CD8-positive, alpha-beta memory T cell (primary cell): Measurements from ENCODE around the gene ZNF101. TPM values are rescaled to one million over a fixed set of nuclear protein-coding genes. Genes with fewer than 3 reads are reported as not detected.
A peak's percentile ranks its signal among the peaks of the same experiment; 100 is the strongest.

Experiments used
- CTCF ChIA-PET: fragments of 350-600 bp; sonication (Branson Sonifier 250); formaldehyde crosslinking; loops from one replicate; lab custom pipeline; 2021; ENCODE audit warnings: antibody characterized with exemption; lab: Charles Lee
- POLR2A ChIA-PET: fragments of 350-600 bp; sonication (Branson Sonifier 250); formaldehyde crosslinking; loops from one replicate; lab custom pipeline; 2021; ENCODE audit warnings: antibody characterized with exemption; lab: Charles Lee
- DNase-seq, 5 donors: peaks; one replicate each; pipeline versions ENCODE4 v3.0.0 to v3.0.0-alpha.2; 2020 to 2022; ENCODE audit warnings: mixed read lengths in 1 of 5
- H3K27ac ChIP-seq: one replicate; pipeline ENCODE4 v1.7.0; 2013; ENCODE audit warnings: low read depth, mild to moderate bottlenecking, low read length, moderate library complexity
- H3K27me3 ChIP-seq: 2 replicates; pipeline ENCODE4 v1.7.0; 2013; ENCODE audit warnings: low read length, mild to moderate bottlenecking; ENCODE audit not compliant: insufficient read depth, poor library complexity, severe bottlenecking
- H3K36me3 ChIP-seq: 2 replicates; pipeline ENCODE4 v1.7.0; 2013; ENCODE audit warnings: mild to moderate bottlenecking, low read length, moderate library complexity; ENCODE audit not compliant: insufficient read depth
- H3K4me1 ChIP-seq: 2 replicates; pipeline ENCODE4 v1.7.0; 2013; ENCODE audit warnings: mild to moderate bottlenecking, low read length, moderate library complexity; ENCODE audit not compliant: insufficient read depth
- H3K4me3 ChIP-seq: 2 replicates; pipeline ENCODE4 v1.7.0; 2013; ENCODE audit warnings: mild to moderate bottlenecking, low read length
- H3K9me3 ChIP-seq: 2 replicates; pipeline ENCODE4 v1.7.0; 2013; ENCODE audit warnings: mild to moderate bottlenecking, low read length
- H3K27ac Mint-ChIP-seq, 8 donors: one replicate each; pipeline ENCODE4 v1.8.0; 2020 to 2021; ENCODE audit warnings: mixed read lengths in 8 of 8, mild to moderate bottlenecking in 6 of 8, inconsistent platforms in 3 of 8, moderate library complexity in 3 of 8
- H3K27me3 Mint-ChIP-seq, 2 donors: one replicate each; pipeline ENCODE4 v1.8.0; 2020 to 2021; ENCODE audit warnings: mixed read lengths in 2 of 2, mild to moderate bottlenecking in 1 of 2, moderate library complexity in 1 of 2
- H3K36me3 Mint-ChIP-seq, 3 donors: one replicate each; pipeline ENCODE4 v1.8.0; 2020 to 2021; ENCODE audit warnings: mixed read lengths in 3 of 3, inconsistent platforms in 1 of 3, mild to moderate bottlenecking in 1 of 3
- H3K4me1 Mint-ChIP-seq, 3 donors: one replicate each; pipeline ENCODE4 v1.8.0; 2020 to 2021; ENCODE audit warnings: mixed read lengths in 3 of 3, inconsistent platforms in 1 of 3, mild to moderate bottlenecking in 1 of 3
- H3K4me3 Mint-ChIP-seq, 7 donors: one replicate each; pipeline ENCODE4 v1.8.0; 2020 to 2021; ENCODE audit warnings: mixed read lengths in 7 of 7, mild to moderate bottlenecking in 6 of 7, moderate library complexity in 4 of 7, inconsistent platforms in 2 of 7
- H3K9me3 Mint-ChIP-seq, 5 donors: one replicate each; pipeline ENCODE4 v1.8.0; 2020 to 2022; ENCODE audit warnings: mixed read lengths in 5 of 5, mild to moderate bottlenecking in 3 of 5, moderate library complexity in 2 of 5, inconsistent platforms in 1 of 5
- polyA plus RNA-seq: library from polyadenylated mRNA; unstranded; fragments of 300-500 nt; fragmentation: Illumina TruSeq; gene quantifications from one replicate; pipeline ENCODE4 v1.2.3, GENCODE V29; 2021
- total RNA-seq, 2 experiments: library from RNA; stranded (reverse); gene quantifications; one replicate each; pipeline ENCODE4 v1.2.3, GENCODE V29; 2021

The ZNF101 gene
- total and polyA plus RNA-seq, 3 experiments from 2014 or later = 73.6 to 103 (median 74.0) TPM

DNA sequence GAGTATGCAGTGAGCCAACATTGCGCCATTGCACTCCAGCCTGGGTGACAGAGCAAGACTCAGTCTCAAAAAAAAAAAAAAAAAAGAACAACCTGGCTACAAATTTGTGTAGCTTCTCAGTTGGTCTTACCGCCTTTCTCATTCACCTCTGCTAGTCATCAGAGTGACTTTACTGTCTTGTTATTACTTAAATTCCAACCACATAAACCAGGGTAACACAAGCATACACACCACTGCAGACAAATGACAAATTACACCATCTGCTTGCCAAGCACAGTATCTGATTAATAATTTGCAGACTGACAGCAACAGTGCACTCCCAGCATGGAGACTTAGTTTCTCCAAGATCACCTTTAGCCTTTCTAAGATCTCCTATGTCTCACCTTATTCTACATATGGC lies 53.3 kb downstream of the ZNF101 start:
- no peak overlapping the region for H3K27ac ChIP-seq
- Mint-ChIP-seq H3K27me3 (no peaks in the 10 kb centered on the region), H3K9me3 (peaks cover 38 to 92% (median 74%) of the 10 kb centered on the region in 5 donors), H3K4me3 (no peak overlapping the region), H3K36me3 (peaks cover 26 to 62% (median 59%) of the 10 kb centered on the region in 3 donors), H3K27ac (peak overlapping the region in 1 of 8 donors; percentile 20), H3K4me1 (peaks cover 16 to 20% (median 19%) of the 10 kb centered on the region in 3 donors)
- no peak overlapping the region for H3K4me3 ChIP-seq
- H3K4me1 ChIP-seq = no peaks in the 10 kb centered on the region
- H3K27me3 ChIP-seq = no peaks in the 10 kb centered on the region
- peaks cover 17% of the 10 kb centered on the region for H3K36me3 ChIP-seq
- peaks cover 44% of the 10 kb centered on the region for H3K9me3 ChIP-seq
- ChIA-PET POLR2A (interaction anchor here (1.0 kb wide), 1 partner anchor 9 kb away, joined by 3 read pairs; no protein-coding TSS in a partner anchor), CTCF (no interaction called here)
- DNase-seq = no peak

DNA sequence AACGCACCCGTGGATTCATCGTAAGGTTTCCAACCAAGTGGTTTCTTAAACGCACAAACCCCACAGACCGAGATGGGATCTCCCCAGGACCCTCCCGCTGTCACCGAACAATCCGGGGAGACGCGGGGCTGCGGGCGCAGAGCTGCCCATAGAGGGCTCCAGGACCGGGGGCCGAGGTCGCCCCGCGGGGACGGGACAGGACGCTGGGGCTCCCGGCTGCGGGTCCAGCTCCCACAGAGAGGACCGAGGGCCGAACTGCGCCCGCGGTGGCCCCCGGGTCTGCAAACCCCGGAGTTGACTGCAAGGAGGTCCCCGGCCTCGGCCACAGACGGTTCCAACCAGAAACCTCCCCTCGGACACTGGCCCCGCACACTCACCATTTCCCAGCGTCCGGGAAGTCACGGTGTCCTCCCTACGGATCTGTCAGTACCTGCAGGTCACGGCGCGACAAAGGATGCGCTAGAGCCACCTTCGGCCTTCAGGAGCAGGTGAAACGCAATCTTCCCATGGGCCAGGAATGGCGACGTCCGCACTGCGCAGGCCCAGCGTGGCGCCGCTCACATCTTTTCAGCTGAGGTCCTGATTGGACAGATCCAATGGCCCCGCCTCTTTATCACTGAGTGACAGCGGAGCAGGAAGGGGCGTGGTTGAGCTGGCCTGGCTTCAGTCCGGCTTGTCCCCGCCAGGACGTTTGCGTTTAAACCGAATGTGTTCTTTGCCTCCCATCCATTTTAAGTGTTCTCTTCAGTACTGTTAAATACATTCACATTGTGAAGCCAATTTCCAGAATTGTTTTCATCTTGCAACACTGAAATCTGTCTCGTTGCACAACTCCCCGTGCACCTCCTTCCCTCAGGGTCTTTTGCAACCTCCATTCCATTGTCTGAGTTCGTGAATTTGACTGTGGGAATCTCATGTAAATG lies 64.2 kb downstream of the ZNF101 start, which contains the start of gene ZNF14:
Gene ZNF14, minus strand, starts transcription at position 534 of the 923 bp plus-strand sequence. Its CDS starts 154 bp downstream, at position 380.
- peak within 1 kb of the TSS; percentile 90 for H3K27ac ChIP-seq
- CTCF ChIA-PET = interaction anchor here (0.6 to 1.5 kb wide), 9 partner anchors 19 to 225 kb away, joined by 3 to 5 read pairs (median 4); partner anchors contain the start of genes ATP13A1 and ZNF506
- POLR2A ChIA-PET = interaction anchor here (0.5 to 2.0 kb wide), 13 partner anchors 42 to 1453 kb away, joined by 3 to 33 read pairs (median 5); partner anchors contain the start of genes ATP13A1, ZNF101, ZNF253 and ZNF506
- H3K9me3 ChIP-seq = peaks cover 10% of the 10 kb centered on the region
- peaks cover 28 to 45% (median 30%) of the 10 kb centered on the region in 3 donors for H3K4me1 Mint-ChIP-seq
- H3K27me3 ChIP-seq = no peaks in the 10 kb centered on the region
- H3K9me3 Mint-ChIP-seq = peaks cover 4 to 25% (median 13%) of the 10 kb centered on the region in 5 donors
- no peaks in the 10 kb centered on the region for H3K36me3 ChIP-seq
- H3K36me3 Mint-ChIP-seq = peaks cover 11 to 40% (median 36%) of the 10 kb centered on the region in 3 donors
- H3K4me3 ChIP-seq = peak within 1 kb of the TSS; percentile 75
- H3K27me3 Mint-ChIP-seq = peaks cover 0 to 2% of the 10 kb centered on the region in 2 donors
- H3K27ac Mint-ChIP-seq = peak within 1 kb of the TSS; percentile 83 to 99 (median 97)
- peak; percentile 85 to 94 (median 88) for DNase-seq
- H3K4me3 Mint-ChIP-seq = peak within 1 kb of the TSS; percentile 92 to 100 (median 99)
- peaks cover 15% of the 10 kb centered on the region for H3K4me1 ChIP-seq

Other genes with a start within 250 kb of the ZNF101 start
- gene TSSK6, start 153.3 kb upstream of the ZNF101 start, total RNA-seq = 1 to 10 TPM; 3.1 to 3.4 TPM
- 1.4 TPM for gene TSSK6, start 153.3 kb upstream of the ZNF101 start, polyA plus RNA-seq
- 100 to 1,000 TPM; 337 to 341 TPM for gene NDUFA13, start 152.6 kb upstream of the ZNF101 start, total RNA-seq
- gene NDUFA13, start 152.6 kb upstream of the ZNF101 start, polyA plus RNA-seq = 334 TPM
- gene YJEFN3, start 139.9 kb upstream of the ZNF101 start, total RNA-seq = 1 to 10 TPM; 6.5 to 7.5 TPM
- not detected for gene YJEFN3, start 139.9 kb upstream of the ZNF101 start, polyA plus RNA-seq
- gene CILP2, start 130.6 kb upstream of the ZNF101 start, total RNA-seq = under 1 TPM; 0.07 to 0.11 TPM
- 0.33 TPM for gene CILP2, start 130.6 kb upstream of the ZNF101 start, polyA plus RNA-seq
- gene PBX4, start 50.2 kb upstream of the ZNF101 start, total RNA-seq = 10 to 100 TPM; 15.0 to 17.1 TPM
- 8.3 TPM for gene PBX4, start 50.2 kb upstream of the ZNF101 start, polyA plus RNA-seq
- gene LPAR2, start 40.6 kb upstream of the ZNF101 start, total RNA-seq = 10 to 100 TPM; 23.6 to 24.8 TPM
- gene LPAR2, start 40.6 kb upstream of the ZNF101 start, polyA plus RNA-seq = 37.8 TPM
- gene GMIP, start 25.2 kb upstream of the ZNF101 start, total RNA-seq = 10 to 100 TPM; 54.5 to 60.3 TPM
- gene GMIP, start 25.2 kb upstream of the ZNF101 start, polyA plus RNA-seq = 71.3 TPM
- 10 to 100 TPM; 92.1 to 93.6 TPM for gene ATP13A1, start 5.2 kb upstream of the ZNF101 start, total RNA-seq
- 41.7 TPM for gene ATP13A1, start 5.2 kb upstream of the ZNF101 start, polyA plus RNA-seq
- gene ZNF14, start 64.3 kb downstream of the ZNF101 start, total RNA-seq = 1 to 10 TPM; 7.4 to 7.8 TPM
- 8.9 TPM for gene ZNF14, start 64.3 kb downstream of the ZNF101 start, polyA plus RNA-seq
- gene ZNF506, start 152.9 kb downstream of the ZNF101 start, total RNA-seq = 10 to 100 TPM; 27.8 to 28.3 TPM
- gene ZNF506, start 152.9 kb downstream of the ZNF101 start, polyA plus RNA-seq = 26.9 TPM
- gene ZNF253, start 197.0 kb downstream of the ZNF101 start, total RNA-seq = 10 to 100 TPM; 14.0 to 16.1 TPM
- gene ZNF253, start 197.0 kb downstream of the ZNF101 start, polyA plus RNA-seq = 6.8 TPM
- 1 to 10 TPM; 8.6 to 9.1 TPM for gene ZNF93, start 232.1 kb downstream of the ZNF101 start, total RNA-seq
- gene ZNF93, start 232.1 kb downstream of the ZNF101 start, polyA plus RNA-seq = 7.9 TPM